Cardiac fibroblast (primary cell): ENCODE results near the gene SRD5A3.

ENCODE experiments used
- DNase-seq, 2 donors: peaks; one replicate each; pipeline versions ENCODE4 v3.0.0 to v3.0.0-alpha.2; 2010; ENCODE audit warnings: low read depth in 2 of 2
- H3K4me3 ChIP-seq, 2 donors: replicated peaks in 1 of 2; 1 replicate in 1 of 2; 2 replicates in 1 of 2; pipeline ENCODE4 v1.5.1; 2011; ENCODE audit warnings: low read depth in 2 of 2, low read length in 2 of 2, mild to moderate bottlenecking in 2 of 2, moderate library complexity in 1 of 2
- TF ChIP-seq, protein P1 (sequence below): IDR thresholded peaks from one replicate; pipeline ENCODE4 v1.5.1; 2011; ENCODE audit warnings: low read depth, mild to moderate bottlenecking, low read length, inconsistent platforms

SRD5A3 gene

DNA sequence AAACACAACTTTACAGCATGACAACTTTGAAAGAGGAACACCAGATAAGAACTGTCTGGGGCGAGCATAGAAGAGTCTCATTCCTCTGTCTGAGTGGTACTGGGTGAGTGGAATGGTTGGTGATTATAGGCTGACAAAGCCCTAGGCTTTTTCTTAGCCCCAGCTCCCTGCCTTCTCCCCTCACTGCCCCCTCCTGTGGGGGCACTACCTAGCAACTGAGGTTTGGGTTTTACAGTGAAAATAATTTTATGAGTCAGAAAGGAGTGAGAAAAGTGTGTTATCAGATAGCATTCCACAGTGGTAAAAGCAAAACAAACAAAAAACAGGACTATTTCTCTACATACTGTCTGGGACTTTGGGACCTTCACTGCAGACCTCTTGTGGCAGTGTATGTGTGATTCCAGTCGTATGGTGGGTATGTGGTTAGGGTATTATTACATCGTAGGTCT, 39.2 kb downstream of the SRD5A3 start:
- TF ChIP-seq, protein P1, sequence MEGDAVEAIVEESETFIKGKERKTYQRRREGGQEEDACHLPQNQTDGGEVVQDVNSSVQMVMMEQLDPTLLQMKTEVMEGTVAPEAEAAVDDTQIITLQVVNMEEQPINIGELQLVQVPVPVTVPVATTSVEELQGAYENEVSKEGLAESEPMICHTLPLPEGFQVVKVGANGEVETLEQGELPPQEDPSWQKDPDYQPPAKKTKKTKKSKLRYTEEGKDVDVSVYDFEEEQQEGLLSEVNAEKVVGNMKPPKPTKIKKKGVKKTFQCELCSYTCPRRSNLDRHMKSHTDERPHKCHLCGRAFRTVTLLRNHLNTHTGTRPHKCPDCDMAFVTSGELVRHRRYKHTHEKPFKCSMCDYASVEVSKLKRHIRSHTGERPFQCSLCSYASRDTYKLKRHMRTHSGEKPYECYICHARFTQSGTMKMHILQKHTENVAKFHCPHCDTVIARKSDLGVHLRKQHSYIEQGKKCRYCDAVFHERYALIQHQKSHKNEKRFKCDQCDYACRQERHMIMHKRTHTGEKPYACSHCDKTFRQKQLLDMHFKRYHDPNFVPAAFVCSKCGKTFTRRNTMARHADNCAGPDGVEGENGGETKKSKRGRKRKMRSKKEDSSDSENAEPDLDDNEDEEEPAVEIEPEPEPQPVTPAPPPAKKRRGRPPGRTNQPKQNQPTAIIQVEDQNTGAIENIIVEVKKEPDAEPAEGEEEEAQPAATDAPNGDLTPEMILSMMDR: no peak
- no peak overlapping the region for H3K4me3 ChIP-seq
- no peak for DNase-seq

DNA sequence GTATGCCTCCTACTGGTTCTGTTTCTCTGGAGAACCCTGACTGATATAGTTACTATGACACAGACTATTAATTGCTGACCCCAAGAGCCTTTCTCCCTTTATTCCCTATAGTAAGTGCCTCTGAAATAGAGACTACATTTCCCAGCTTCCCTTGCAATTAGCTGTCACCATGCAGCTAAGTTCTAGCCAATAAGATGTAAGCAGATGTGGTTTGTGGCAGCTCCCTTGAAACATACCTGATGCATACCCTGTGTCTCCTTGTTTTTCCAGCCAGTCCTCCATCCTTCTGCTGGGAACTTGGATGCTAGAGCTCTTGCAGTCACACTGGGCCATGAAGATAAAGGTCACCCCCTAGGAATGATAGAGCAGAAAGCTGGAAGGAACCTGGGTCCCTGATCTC, 40.0 kb downstream of the SRD5A3 start:
- no peak overlapping the region for H3K4me3 ChIP-seq
- TF ChIP-seq, protein P1: no peak
- peak; percentile 40 to 42 for DNase-seq

- no peak for DNase-seq
- no peak overlapping the region for H3K4me3 ChIP-seq
- TF ChIP-seq, protein P1: no peak
These were observed 40.8 kb downstream of the SRD5A3 start for GRCh38 chr4:55386840-55387239.

DNA sequence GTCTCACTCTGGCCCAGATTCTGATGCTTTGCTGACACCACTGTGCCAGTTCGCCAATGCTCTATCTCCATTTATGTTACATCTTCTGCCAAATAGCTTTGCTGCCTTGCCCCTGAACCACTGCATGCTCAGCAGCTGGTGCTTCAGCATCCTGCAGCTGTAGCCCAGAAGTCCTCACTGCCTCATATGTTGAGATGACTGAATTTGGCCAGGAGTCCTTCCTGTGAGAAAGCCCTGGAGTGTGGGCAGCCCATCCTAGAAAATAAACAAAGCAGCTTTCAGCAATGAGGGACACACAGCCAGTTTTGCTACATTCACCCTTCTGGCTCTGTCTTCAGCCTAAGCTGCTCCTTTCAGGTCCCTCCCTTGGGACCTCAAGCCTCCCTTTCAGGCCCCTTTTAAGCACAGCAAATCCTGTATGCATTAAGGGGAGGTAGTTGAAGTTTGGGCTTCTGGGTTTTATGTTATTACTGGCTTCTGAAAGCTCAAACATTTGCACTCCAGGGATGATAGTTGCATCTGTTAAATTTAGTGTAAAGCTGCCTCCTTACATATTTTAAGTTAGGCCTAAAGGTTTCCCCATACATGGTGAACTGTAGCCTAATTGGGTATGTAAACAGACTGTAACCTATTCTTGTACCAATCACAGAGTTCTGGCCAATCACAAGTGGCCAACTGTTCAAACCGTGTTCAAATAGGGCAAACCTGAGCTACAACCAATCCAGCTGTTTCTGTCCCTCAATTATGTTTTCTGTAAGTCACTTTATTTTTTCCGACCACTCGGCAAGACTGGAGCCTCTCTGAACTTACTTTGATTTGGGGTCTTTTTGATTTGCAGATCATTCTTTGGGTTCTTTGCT, 47.6 kb downstream of the SRD5A3 start:
- TF ChIP-seq, protein P1: no peak
- peak in 1 of 2 donors; percentile 62 for DNase-seq
- no peak overlapping the region for H3K4me3 ChIP-seq

DNA sequence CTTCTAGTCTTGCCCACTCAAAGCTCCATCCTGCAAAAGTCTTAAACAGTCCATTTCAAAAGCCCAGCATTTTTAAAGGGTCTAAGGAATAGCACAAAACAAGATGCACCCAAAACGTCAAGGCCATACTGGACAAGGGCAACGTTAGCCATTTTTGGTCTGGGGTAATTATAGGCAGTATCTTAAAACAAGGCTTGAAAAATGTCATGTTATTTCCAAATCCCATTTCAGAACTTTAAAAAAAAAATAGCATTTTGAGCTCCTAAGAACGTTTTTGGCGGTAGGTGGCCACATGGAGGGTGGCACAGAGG, 49.1 kb downstream of the SRD5A3 start:
- H3K4me3 ChIP-seq: peak overlapping the region; percentile 77 to 88
- TF ChIP-seq, protein P1: peak; percentile 2
- DNase-seq: no peak

GRCh38 chr4:55395529-55396307, 49.7 kb downstream of the SRD5A3 start, which contains the start of gene TMEM165:
TMEM165 (plus strand) TSS chr4:55395957; CDS start chr4:55396190, 233 bp downstream.
- H3K4me3 ChIP-seq: peak within 1 kb of the TSS; percentile 77 to 88
- peak; percentile 89 to 90 for DNase-seq
- TF ChIP-seq, protein P1: no peak
